ENCODE data around the gene ZNF45. TPM values are rescaled to one million over a fixed set of nuclear protein-coding genes. Genes with fewer than 3 reads are reported as not detected.

The ZNF45 gene
- total and polyA plus RNA-seq, 2 of the 13 experiments (the other 11 are each of a cell fraction or from before 2014, with no cell fraction given), result 2.4 to 11.3 TPM

- TF ChIP-seq HOMEZ (CRISPR knock-in tag; IDR thresholded peaks at IDR 0.05; ENCODE audit: low read depth) (peak; percentile 43; the same call in 1 of the 2 replicates), SNRNP70 (IDR thresholded peaks at IDR 0.05; ENCODE audit: low read depth, low read length) (no peak), NCOA5 (CRISPR knock-in tag; IDR thresholded peaks at IDR 0.05) (no peak), CREM (IDR thresholded peaks at IDR 0.05) (no peak), CREM (CRISPR knock-in tag; IDR thresholded peaks at IDR 0.05) (no peak), ZNF558 (CRISPR knock-in tag; IDR thresholded peaks at IDR 0.05; ENCODE audit: borderline replicate concordance) (no peak), KAT8 (CRISPR knock-in tag; IDR thresholded peaks at IDR 0.05) (no peak), KLF12 (CRISPR knock-in tag; IDR thresholded peaks at IDR 0.05; ENCODE audit: borderline replicate concordance) (no peak), SRSF1 (optimal IDR thresholded peaks at IDR 0.05; ENCODE audit: low read depth, low read length) (no peak), HOXA7 (CRISPR knock-in tag; IDR thresholded peaks at IDR 0.05) (0 out of 2 replicates have a peak, but pooled peaks have one; percentile 24), GABPA (IDR thresholded peaks at IDR 0.05; ENCODE audit: low read depth, low read length) (no peak), GABPA (CRISPR knock-in tag; IDR thresholded peaks at IDR 0.05; ENCODE audit: low read depth) (0 out of 2 replicates have a peak, but pooled peaks have one; percentile 10), NONO (IDR thresholded peaks at IDR 0.05) (no peak), NONO (CRISPR knock-in tag; conservative IDR thresholded peaks at IDR 0.05) (0 out of 2 replicates have a peak, but pooled peaks have one; percentile 30), MEIS2 (CRISPR knock-in tag; IDR thresholded peaks at IDR 0.05) (0 out of 2 replicates have a peak, but pooled peaks have one; percentile 33), MAF1 (CRISPR knock-in tag; IDR thresholded peaks at IDR 0.05; ENCODE audit: borderline replicate concordance) (no peak)
- TF ChIP-seq, protein P1, sequence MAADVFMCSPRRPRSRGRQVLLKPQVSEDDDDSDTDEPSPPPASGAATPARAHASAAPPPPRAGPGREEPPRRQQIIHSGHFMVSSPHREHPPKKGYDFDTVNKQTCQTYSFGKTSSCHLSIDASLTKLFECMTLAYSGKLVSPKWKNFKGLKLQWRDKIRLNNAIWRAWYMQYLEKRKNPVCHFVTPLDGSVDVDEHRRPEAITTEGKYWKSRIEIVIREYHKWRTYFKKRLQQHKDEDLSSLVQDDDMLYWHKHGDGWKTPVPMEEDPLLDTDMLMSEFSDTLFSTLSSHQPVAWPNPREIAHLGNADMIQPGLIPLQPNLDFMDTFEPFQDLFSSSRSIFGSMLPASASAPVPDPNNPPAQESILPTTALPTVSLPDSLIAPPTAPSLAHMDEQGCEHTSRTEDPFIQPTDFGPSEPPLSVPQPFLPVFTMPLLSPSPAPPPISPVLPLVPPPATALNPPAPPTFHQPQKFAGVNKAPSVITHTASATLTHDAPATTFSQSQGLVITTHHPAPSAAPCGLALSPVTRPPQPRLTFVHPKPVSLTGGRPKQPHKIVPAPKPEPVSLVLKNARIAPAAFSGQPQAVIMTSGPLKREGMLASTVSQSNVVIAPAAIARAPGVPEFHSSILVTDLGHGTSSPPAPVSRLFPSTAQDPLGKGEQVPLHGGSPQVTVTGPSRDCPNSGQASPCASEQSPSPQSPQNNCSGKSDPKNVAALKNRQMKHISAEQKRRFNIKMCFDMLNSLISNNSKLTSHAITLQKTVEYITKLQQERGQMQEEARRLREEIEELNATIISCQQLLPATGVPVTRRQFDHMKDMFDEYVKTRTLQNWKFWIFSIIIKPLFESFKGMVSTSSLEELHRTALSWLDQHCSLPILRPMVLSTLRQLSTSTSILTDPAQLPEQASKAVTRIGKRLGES (CRISPR knock-in tag; IDR thresholded peaks at IDR 0.05; ENCODE audit: borderline replicate concordance), result no peak
- TF ChIP-seq, protein P2, sequence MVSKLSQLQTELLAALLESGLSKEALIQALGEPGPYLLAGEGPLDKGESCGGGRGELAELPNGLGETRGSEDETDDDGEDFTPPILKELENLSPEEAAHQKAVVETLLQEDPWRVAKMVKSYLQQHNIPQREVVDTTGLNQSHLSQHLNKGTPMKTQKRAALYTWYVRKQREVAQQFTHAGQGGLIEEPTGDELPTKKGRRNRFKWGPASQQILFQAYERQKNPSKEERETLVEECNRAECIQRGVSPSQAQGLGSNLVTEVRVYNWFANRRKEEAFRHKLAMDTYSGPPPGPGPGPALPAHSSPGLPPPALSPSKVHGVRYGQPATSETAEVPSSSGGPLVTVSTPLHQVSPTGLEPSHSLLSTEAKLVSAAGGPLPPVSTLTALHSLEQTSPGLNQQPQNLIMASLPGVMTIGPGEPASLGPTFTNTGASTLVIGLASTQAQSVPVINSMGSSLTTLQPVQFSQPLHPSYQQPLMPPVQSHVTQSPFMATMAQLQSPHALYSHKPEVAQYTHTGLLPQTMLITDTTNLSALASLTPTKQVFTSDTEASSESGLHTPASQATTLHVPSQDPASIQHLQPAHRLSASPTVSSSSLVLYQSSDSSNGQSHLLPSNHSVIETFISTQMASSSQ (IDR thresholded peaks at IDR 0.05; ENCODE audit: low read depth), result 0 out of 2 replicates have a peak, but pooled peaks have one; percentile 14
- TF ChIP-seq, protein P2 (CRISPR knock-in tag; IDR thresholded peaks at IDR 0.05; ENCODE audit: borderline replicate concordance), result 0 out of 2 replicates have a peak, but pooled peaks have one; percentile 17
- TF ChIP-seq, protein P3, sequence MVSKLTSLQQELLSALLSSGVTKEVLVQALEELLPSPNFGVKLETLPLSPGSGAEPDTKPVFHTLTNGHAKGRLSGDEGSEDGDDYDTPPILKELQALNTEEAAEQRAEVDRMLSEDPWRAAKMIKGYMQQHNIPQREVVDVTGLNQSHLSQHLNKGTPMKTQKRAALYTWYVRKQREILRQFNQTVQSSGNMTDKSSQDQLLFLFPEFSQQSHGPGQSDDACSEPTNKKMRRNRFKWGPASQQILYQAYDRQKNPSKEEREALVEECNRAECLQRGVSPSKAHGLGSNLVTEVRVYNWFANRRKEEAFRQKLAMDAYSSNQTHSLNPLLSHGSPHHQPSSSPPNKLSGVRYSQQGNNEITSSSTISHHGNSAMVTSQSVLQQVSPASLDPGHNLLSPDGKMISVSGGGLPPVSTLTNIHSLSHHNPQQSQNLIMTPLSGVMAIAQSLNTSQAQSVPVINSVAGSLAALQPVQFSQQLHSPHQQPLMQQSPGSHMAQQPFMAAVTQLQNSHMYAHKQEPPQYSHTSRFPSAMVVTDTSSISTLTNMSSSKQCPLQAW (CRISPR knock-in tag; IDR thresholded peaks at IDR 0.05), result 0 out of 2 replicates have a peak, but pooled peaks have one; percentile 20
- TF ChIP-seq, protein P4, sequence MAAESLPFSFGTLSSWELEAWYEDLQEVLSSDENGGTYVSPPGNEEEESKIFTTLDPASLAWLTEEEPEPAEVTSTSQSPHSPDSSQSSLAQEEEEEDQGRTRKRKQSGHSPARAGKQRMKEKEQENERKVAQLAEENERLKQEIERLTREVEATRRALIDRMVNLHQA (CRISPR knock-in tag; IDR thresholded peaks at IDR 0.05), result no peak
These were observed 22.8 kb upstream of the ZNF45 start (continued) for GRCh38 chr19:43957891-43958290.
